Adrenal gland (tissue), 5 donors: Measurements from ENCODE around the gene DYNLL1.
A peak's percentile ranks its signal among the peaks of the same experiment; 100 is the strongest.

Source experiments
- CTCF ChIP-seq, 6 experiments: fragments of 450-650 bp in 4 of 6; fragments of 200-600 bp in 2 of 6; sonication (generic) in 1 of 6; IDR thresholded peaks; 1 replicate in 5 of 6; 2 replicates in 1 of 6; pipeline versions ENCODE4 v1.5.1 to v1.8.0; 2016 to 2021; ENCODE audit warnings: antibody characterized with exemption in 6 of 6, mild to moderate bottlenecking in 2 of 6, moderate library complexity in 1 of 6
- POLR2A ChIP-seq, 2 donors: fragments of 450-650 bp; IDR thresholded peaks; one replicate each; pipeline ENCODE4 v1.6.1; 2017; ENCODE audit warnings: antibody characterized with exemption in 2 of 2, mild to moderate bottlenecking in 2 of 2, moderate library complexity in 1 of 2
- donor health status: DM: no; HTN: no; CAD: no.

GRCh38 chr12:120468325-120468820 lies 27.5 kb upstream of the DYNLL1 start:
- peak in 1 of 2 donors; percentile 27 for TF ChIP-seq POLR2A (IDR thresholded peaks at IDR 0.05)
- TF ChIP-seq CTCF (IDR thresholded peaks at IDR 0.05), result no peak
